Stimulated activated CD8-positive, alpha-beta memory T cell treated with anti-CD3 and anti-CD28 coated beads, Interleukin-15, amount 100 ng/mL, for 24 hours (primary cell): ENCODE data around the gene ISLR.
"Not testable (repeated sequence)": the region's sequence is repeated elsewhere in the genome, so short reads cannot be mapped to it uniquely, and the experiment has no call there.

ENCODE experiments used
- DNase-seq: peaks from one replicate; pipeline ENCODE4 v3.0.0-alpha.2; 2020; ENCODE audit warnings: low read depth

The ISLR gene

GRCh38 chr15:74136814-74137536, 36.5 kb upstream of the ISLR start:
- no peak for DNase-seq

DNA sequence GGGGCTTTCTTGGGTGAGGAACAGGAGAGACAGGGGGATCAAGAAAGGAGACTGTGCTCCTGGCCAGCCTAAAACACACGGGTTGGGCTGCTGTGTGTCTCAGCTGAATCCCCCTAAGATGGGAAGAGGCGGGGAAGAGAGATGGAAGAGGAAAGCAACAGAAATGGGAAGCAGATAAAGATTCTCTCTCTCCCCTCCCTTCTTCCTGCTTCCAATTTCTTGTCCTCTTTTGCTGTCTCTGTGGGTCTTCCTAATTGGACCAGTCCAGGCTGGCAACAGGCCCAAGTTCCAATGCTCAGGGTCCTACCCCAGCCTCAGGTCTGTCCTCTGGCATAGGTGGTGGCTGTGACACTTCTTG, 36.0 kb upstream of the ISLR start:
- DNase-seq, result no peak

DNA sequence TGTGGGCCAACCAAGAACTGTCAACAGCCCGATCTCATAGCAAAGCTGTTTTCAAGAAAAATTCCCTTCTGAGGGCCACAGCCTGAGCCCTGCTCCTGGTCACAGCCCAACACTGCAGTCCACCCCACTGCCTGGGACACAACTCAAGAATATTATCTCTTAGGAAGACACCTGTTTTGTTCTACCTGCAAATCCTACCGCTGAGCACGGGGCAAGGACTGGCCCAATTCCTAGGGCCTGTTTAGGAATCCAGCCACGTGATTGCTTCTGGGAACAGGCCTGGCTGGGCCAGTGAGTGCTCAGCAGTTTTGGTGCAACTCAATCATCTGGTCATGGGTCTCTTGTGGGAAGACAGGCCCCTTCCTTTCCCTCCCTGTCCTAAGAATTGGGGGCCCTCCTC, 34.9 kb upstream of the ISLR start:
- no peak for DNase-seq

DNA sequence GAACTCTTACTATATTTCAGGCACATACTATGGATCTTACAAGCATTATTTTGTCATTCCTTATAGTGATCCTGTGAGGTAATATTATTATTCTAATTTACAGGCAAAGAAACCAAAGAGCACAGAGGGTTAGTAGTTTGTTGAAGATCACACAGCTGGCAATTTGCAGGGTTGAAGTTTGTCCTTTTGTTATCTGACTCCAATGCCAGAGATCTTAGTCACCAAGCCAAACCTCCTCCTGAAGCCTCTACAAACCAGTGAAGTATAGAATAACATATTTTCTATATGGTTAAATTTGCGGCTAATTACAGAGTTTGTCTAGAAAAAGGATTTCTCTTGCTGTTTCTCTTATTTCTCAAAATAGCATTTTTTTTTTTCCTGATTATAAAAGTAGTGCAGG, 31.9 kb upstream of the ISLR start:
- DNase-seq, result no peak

GRCh38 chr15:74144153-74144775, 29.2 kb upstream of the ISLR start:
- no peak for DNase-seq

- DNase-seq, result no peak
Observed at GRCh38 chr15:74146277-74146800, 27.2 kb upstream of the ISLR start.

DNA sequence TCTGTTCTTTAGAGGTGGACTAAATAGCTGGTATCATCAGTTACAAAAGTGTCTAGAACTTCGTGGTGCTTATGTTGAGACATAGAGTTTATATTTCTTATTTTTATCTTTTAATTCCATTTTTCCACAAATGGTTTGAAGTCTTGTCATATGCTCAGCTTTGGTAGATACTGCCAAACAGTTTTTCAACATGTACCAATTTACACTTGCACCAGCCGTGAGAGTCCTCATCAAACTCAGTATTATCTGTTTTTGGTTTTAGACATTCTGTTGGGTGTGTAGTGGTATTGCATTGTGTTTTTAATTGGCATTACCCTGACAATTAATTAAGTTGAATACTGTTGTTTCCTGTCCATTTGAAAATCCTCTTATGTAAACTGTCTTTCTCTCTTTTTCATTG, 26.5 kb upstream of the ISLR start:
- DNase-seq, result no peak

- DNase-seq, result no peak
Observed at GRCh38 chr15:74155766-74156417, 17.6 kb upstream of the ISLR start.

DNA sequence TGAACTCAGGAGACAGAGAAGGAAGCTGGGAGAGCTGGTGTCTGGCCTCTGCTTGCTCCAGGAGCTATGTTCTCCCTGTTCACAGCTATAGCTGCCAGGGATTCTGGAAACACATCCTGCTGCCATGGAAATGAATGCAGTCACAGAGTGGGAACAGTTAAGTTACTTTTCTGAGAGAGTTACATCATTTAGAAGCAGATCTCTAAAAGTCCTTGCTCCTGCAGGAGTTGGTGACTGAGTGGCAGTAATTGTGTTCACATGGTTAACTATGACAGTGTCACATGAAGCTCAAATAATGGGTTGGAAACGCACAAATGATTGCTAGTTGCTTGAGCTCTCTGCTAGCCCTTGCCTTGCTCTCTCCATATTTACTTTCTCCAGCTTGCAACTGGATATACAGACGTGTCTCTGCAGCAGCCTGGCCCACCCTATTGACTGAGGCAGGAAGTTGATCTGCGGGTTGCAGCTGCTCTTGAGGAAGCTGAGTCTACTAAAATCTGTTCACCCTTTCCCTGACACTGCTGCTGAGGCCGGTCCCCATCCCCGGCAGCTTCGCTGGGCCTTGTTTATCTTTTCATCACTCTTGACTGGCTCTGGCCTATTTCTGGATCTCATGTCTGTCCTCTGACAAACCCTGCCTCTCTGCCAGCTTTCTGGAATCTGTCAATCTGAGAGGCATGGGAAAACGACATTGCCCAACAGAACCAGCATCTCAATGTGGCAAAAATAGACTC, 16.7 kb upstream of the ISLR start:
- no peak for DNase-seq

DNA sequence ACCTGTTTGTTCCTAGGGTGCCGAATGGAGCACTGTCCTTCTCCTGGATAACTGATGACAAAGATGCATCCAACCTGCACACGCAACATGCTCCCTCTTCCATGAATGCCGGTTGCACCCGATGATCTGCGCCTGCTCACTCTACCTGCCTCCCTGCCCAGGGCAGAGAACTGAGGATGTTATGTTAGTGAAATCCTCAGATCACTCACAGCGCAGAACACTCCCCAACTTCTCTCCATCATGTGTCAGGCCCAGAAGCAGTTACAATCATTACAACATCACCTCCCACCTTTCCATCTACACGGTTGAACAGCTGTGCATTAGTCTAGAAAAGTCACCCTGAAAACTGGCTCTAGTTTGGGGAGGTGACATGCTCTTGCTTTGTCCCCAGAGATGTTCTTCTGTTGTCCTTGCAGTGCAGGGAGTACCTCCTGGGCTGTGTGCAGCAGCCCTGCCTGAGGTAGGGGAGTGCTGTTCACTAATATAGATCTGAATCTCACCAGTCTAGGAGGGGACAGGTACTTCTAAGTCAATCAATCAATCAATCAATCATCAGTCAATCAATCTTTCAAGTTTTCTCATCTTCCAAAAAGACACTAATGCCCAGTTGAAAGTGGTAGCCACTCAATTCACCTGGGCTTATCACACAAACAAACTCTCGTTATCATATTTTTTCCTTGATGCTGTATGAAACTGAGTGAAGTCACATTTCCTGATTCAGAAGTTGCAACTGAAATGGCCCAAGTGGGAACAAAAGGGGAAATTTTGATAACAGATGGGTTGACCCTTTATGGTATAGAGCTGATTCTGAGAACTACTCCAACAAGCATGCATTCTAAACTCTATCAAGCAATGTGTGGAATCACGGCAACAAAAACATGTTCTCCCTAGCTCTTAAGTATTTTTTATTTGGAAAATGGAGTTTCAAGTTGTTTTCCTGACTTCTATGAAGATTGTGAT, 15.4 kb upstream of the ISLR start:
- DNase-seq, result no peak

- DNase-seq, result no peak
Observed at GRCh38 chr15:74158855-74159650, 14.5 kb upstream of the ISLR start.

- no peak for DNase-seq
Observed at GRCh38 chr15:74159773-74160172, 13.7 kb upstream of the ISLR start.

DNA sequence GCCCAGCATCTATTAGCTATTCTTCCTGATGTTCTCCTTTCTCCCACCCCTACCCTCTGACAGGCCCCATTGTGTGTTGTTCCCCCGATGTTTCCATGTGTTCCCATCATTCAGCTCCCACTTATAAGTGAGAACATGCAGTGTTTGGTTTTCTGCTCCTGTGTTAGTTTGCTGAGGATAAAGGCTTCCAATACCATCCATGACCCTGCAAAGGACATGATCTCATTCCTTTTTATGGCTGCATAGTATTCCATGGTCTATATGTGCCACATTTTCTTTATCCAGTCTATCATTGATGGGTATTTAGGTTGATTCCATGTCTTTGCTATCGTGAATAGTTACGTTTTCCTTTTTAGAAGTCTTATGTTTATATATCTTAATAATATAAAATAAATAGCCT, 13.1 kb upstream of the ISLR start:
- not testable (repeated sequence) for DNase-seq

DNA sequence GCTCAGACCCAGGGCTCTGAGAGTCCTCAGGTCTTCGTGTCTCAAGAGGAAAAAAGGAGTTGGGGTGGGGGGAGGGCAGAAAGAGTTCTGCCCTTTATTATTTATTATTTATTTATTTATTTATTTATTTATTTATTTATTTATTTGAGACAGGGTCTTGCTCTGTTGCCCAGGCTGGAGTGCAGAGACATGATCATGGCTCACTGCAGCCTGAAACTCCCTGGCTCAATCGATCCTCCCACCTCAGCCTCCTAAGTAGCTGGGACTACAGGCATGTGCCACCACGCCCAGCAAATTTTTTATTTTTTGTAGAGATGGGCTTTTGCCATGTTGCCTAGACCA, 11.3 kb upstream of the ISLR start:
- DNase-seq, result not testable (repeated sequence)

DNA sequence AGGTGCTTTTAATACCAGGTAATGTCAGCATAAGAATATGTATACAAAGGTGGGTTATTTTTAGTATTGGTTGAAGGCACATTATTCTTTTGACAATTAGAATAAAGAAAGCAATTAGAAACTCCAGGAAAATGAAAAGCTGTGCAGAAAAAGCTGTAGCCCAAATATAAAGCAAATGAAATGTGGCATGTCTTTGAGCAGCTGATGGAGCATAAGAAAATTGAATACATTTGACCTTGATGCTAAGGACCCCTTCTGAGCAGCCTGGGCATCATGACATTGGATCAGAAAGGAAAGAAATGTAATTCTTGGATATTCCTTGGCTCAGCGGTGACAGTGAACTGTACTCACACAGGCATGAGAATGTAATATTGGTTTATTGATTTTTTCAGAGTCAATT, 8.0 kb upstream of the ISLR start:
- no peak for DNase-seq

DNA sequence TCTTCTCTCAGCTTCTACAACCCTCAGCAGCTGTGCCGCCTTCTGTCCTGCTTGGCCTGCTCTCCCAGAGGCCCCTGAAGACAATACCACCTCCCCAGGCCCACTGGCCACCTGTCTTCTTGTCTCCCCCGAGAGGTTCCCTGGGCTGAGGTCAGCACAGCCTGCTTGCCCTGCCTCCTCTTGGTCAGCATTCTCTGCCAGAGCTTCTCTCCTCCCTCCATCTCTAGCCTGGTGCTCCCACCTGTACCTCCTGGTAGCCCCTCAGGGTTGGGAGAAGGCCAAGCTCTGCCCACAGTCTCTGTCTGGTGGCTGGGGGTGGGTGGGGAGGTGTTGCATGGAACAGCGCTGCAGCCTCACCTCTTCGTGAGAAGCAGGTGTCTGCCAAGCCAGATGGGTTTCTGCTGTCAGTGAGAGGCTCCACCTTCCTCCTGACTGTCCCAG, 5.6 kb upstream of the ISLR start:
- DNase-seq, result no peak

- no peak for DNase-seq
Observed at GRCh38 chr15:74168711-74169126, 4.8 kb upstream of the ISLR start.

GRCh38 chr15:74170071-74170844, 3.3 kb upstream of the ISLR start:
- no peak for DNase-seq

DNA sequence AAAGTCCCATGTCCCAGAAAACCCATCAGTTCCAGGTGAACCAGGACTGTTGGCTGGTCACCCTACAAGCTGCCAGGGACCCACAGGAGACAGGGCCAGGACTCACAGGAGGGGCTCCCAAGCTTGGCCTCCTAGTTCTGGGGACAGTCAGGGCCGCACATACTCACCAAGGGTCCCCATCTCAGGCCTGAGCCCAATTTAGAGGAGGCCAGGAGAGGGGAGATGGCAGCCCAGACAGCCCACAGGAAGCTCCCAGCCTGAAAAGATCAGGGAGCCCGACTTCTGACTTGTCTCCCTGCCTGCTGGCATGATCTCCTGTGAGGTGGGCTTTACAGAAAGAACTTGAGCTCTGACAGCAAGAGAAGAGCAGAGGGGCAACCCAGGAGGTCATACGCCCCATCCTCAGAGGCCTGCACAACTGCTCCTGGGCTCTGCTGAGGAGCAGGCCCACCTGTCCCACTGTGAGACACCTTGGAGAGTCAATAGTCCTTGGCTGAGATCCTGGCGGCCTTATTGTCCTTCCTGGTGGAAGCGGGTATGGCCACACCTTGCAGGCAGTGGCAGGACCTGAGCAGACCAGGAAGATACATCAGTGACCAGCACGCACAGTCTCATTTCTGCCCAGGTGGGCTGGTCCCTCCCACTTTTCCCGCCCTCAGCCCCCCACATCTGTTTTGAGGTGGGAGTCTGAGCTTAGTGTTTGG, 2.5 kb upstream of the ISLR start:
- DNase-seq, result no peak
